SK-N-SH (cell line): ENCODE measurements around the gene SSTR5. TPM values are rescaled to one million over a fixed set of nuclear protein-coding genes. Genes with fewer than 3 reads are reported as not detected.

ENCODE experiments used
- CTCF ChIA-PET: fragments of 300-600, 350-600 bp; formaldehyde crosslinking; extraction: SDS; loops from one replicate; lab custom pipeline; 2021; lab: Yijun Ruan, JAX
- POLR2A ChIA-PET: fragments of 350-600 bp; sonication (Branson Sonifier 250); formaldehyde crosslinking; extraction: SDS; loops from one replicate; lab custom pipeline; 2020; ENCODE audit warnings: antibody characterized with exemption, inconsistent platforms; lab: Yijun Ruan, JAX
- DNase-seq: peaks from one replicate; pipeline ENCODE4 v3.0.0; 2012
- H2AFZ ChIP-seq: fragments of 200-600 bp; sonication (generic); 2 replicates; pipeline ENCODE4 v1.8.1; 2016; ENCODE audit warnings: antibody characterized with exemption, mild to moderate bottlenecking, low read depth
- H3F3A ChIP-seq: fragments of 200-600 bp; sonication (generic); replicated peaks from 2 replicates; pipeline ENCODE3; 2016; ENCODE audit warnings: antibody characterized with exemption, mild to moderate bottlenecking; ENCODE audit not compliant: insufficient read depth
- H3K27ac ChIP-seq, 2 experiments: fragments of 200-500 bp in 1 of 2; fragments of 200-600 bp in 1 of 2; sonication (Bioruptor generic) in 1 of 2; sonication (generic), shearing (Covaris generic) in 1 of 2; 2 replicates each; pipeline versions ENCODE4 v1.5.1 to v1.6.1; 2014 to 2016; ENCODE audit warnings: low read depth in 2 of 2, inconsistent platforms in 1 of 2, low read length in 1 of 2, mild to moderate bottlenecking in 1 of 2, mixed read lengths in 1 of 2
- H3K27me3 ChIP-seq: fragments of 200-600 bp; sonication (generic), shearing (Covaris generic); 2 replicates; pipeline ENCODE4 v1.6.1; 2016; ENCODE audit warnings: mixed run types; ENCODE audit not compliant: insufficient read depth
- H3K36me3 ChIP-seq, 2 experiments: fragments of 200-500 bp in 1 of 2; fragments of 200-600 bp in 1 of 2; sonication (Bioruptor generic) in 1 of 2; sonication (generic) in 1 of 2; replicated peaks in 1 of 2; 2 replicates each; pipeline versions ENCODE3 to v1.5.1; 2014 to 2016; ENCODE audit warnings: low read length in 1 of 2, mild to moderate bottlenecking in 1 of 2; ENCODE audit not compliant: insufficient read depth in 2 of 2, control insufficient read depth in 1 of 2
- H3K4me1 ChIP-seq, 2 experiments: fragments of 200-500 bp in 1 of 2; fragments of 200-600 bp in 1 of 2; sonication (Bioruptor generic) in 1 of 2; sonication (generic), shearing (Covaris generic) in 1 of 2; 2 replicates each; pipeline versions ENCODE4 v1.5.1 to v1.6.1; 2014 to 2016; ENCODE audit warnings: low read depth in 1 of 2, low read length in 1 of 2, mixed run types in 1 of 2; ENCODE audit not compliant: insufficient read depth in 2 of 2, control insufficient read depth in 1 of 2
- H3K4me2 ChIP-seq: fragments of 200-600 bp; sonication (generic), shearing (Covaris generic); 2 replicates; pipeline ENCODE4 v1.6.1; 2017; ENCODE audit warnings: mixed run types
- H3K4me3 ChIP-seq, 2 experiments: fragments of 200-500 bp in 1 of 2; fragments of 200-600 bp in 1 of 2; sonication (Bioruptor generic) in 1 of 2; sonication (generic), shearing (Covaris generic) in 1 of 2; 2 replicates each; pipeline versions ENCODE4 v1.5.1 to v1.8.1; 2014 to 2016; ENCODE audit warnings: low read depth in 2 of 2, inconsistent platforms in 1 of 2, low read length in 1 of 2, mild to moderate bottlenecking in 1 of 2, mixed read lengths in 1 of 2, moderate library complexity in 1 of 2
- H3K79me2 ChIP-seq: fragments of 200-600 bp; sonication (generic); 2 replicates; pipeline ENCODE4 v1.8.1; 2017; ENCODE audit warnings: mild to moderate bottlenecking; ENCODE audit not compliant: insufficient read depth
- H3K9ac ChIP-seq: fragments of 200-600 bp; sonication (generic); 2 replicates; pipeline ENCODE4 v1.6.1; 2017; ENCODE audit warnings: mixed run types
- H3K9me2 ChIP-seq: fragments of 200-600 bp; sonication (generic); 2 replicates; pipeline ENCODE4 v1.6.1; 2017; ENCODE audit warnings: mixed run types
- H3K9me3 ChIP-seq: fragments of 200-600 bp; sonication (generic); 2 replicates; pipeline ENCODE4 v1.6.1; 2017; ENCODE audit warnings: mixed run types, mild to moderate bottlenecking, moderate library complexity
- H4K20me1 ChIP-seq: fragments of 200-600 bp; sonication (generic); 2 replicates; pipeline ENCODE4 v1.6.1; 2017; ENCODE audit warnings: mild to moderate bottlenecking, mixed run types; ENCODE audit not compliant: insufficient read depth
- CHD2 ChIP-seq: fragments of 150-350 bp; IDR thresholded peaks from 2 replicates; pipeline ENCODE4 v1.6.1; 2018; ENCODE audit warnings: low read length; ENCODE audit not compliant: partially characterized antibody
- FOSL2 ChIP-seq: IDR thresholded peaks from 2 replicates; pipeline ENCODE4 v1.4.0; 2012; ENCODE audit warnings: low read depth, mild to moderate bottlenecking, moderate library complexity, borderline replicate concordance
- MAX ChIP-seq: IDR thresholded peaks from 2 replicates; pipeline ENCODE4 v1.4.0; 2012; ENCODE audit warnings: low read depth
- NRF1 ChIP-seq: IDR thresholded peaks from 2 replicates; pipeline ENCODE4 v1.6.1; 2012; ENCODE audit warnings: low read depth, mild to moderate bottlenecking, low read length
- PBX3 ChIP-seq: IDR thresholded peaks from 2 replicates; pipeline ENCODE4; 2012
- REST ChIP-seq: IDR thresholded peaks from 2 replicates; pipeline ENCODE4 v1.6.1; 2012; ENCODE audit warnings: mild to moderate bottlenecking, low read depth, low read length, moderate library complexity
- ZBTB33 ChIP-seq: IDR thresholded peaks from 2 replicates; pipeline ENCODE4 v1.4.0; 2012; ENCODE audit warnings: low read depth, borderline replicate concordance
- WGBS: methylation state at CpG from one replicate; pipeline ENCODE4 v1.1.6; 2017; ENCODE audit warnings: low lambda C conversion rate; 5-methylcytosine and 5-hydroxymethylcytosine counted together
- polyA plus RNA-seq, 3 experiments: library from polyadenylated mRNA; depleted of rRNA; stranded (reverse); fragments of >200 nt; gene quantifications; 2 replicates each; pipeline ENCODE4 v1.2.3, GENCODE V29; 2012

The SSTR5 gene
- polyA plus RNA-seq, 1 of the 3 experiments (the other 2 are of a cell fraction) = not detected

- Histone ChIP-seq H3K4me1 (no peaks in the 10 kb centered on the region), H3K36me3 (no peaks in the 10 kb centered on the region), H3K4me3 (no peak overlapping the region), H3K79me2 (no peaks in the 10 kb centered on the region), H3K4me2 (no peak overlapping the region), H4K20me1 (no peaks in the 10 kb centered on the region), H3K27ac (no peak overlapping the region), H2AFZ (no peak overlapping the region), H3K9ac (no peak overlapping the region), H3F3A (no peaks in the 10 kb centered on the region), H3K9me3 (no peaks in the 10 kb centered on the region), H3K9me2 (no peaks in the 10 kb centered on the region)
- CTCF ChIA-PET = interaction anchor here (0.7 to 9.6 kb wide), 2 partner anchors 10 to 40 kb away, joined by 3 to 76 read pairs; no protein-coding TSS in a partner anchor
- POLR2A ChIA-PET = interaction anchor here (0.6 kb wide), 1 partner anchor 46 kb away, joined by 4 read pairs; no protein-coding TSS in a partner anchor
- 47% methylated on average over 9 of the region's 9 CpGs for WGBS
- DNase-seq = no peak
- TF ChIP-seq FOSL2 = no peak
- no peak for TF ChIP-seq CHD2
- TF ChIP-seq, all 33 proteins: peak for 0
- peaks cover 58% of the 10 kb centered on the region for H3K27me3 ChIP-seq
These were observed 25.4 kb upstream of the SSTR5 start for GRCh38 chr16:1047123-1047522.

GRCh38 chr16:1047801-1048200, 24.7 kb upstream of the SSTR5 start:
- Histone ChIP-seq H3K9me3 (no peaks in the 10 kb centered on the region), H3F3A (no peaks in the 10 kb centered on the region), H3K27me3 (peaks cover 56% of the 10 kb centered on the region), H3K79me2 (no peaks in the 10 kb centered on the region), H2AFZ (no peak overlapping the region), H3K9ac (no peak overlapping the region), H3K36me3 (no peaks in the 10 kb centered on the region), H4K20me1 (no peaks in the 10 kb centered on the region), H3K9me2 (no peaks in the 10 kb centered on the region), H3K4me3 (no peak overlapping the region), H3K27ac (no peak overlapping the region), H3K4me2 (no peak overlapping the region), H3K4me1 (no peaks in the 10 kb centered on the region)
- WGBS = 58% methylated on average over 10 of the region's 16 CpGs
- TF ChIP-seq NRF1 = no peak
- TF ChIP-seq MAX = no peak
- no peak for TF ChIP-seq PBX3
- no peak for TF ChIP-seq REST
- TF ChIP-seq ZBTB33 = no peak
- POLR2A ChIA-PET = interaction anchor here (0.6 kb wide), 1 partner anchor 45 kb away, joined by 4 read pairs; no protein-coding TSS in a partner anchor
- CTCF ChIA-PET = interaction anchor here (1.4 to 9.6 kb wide), 2 partner anchors 9 to 233 kb away, joined by 4 to 76 read pairs; no protein-coding TSS in a partner anchor
- DNase-seq = no peak
